ENCODE data around the gene TANK.

DNA sequence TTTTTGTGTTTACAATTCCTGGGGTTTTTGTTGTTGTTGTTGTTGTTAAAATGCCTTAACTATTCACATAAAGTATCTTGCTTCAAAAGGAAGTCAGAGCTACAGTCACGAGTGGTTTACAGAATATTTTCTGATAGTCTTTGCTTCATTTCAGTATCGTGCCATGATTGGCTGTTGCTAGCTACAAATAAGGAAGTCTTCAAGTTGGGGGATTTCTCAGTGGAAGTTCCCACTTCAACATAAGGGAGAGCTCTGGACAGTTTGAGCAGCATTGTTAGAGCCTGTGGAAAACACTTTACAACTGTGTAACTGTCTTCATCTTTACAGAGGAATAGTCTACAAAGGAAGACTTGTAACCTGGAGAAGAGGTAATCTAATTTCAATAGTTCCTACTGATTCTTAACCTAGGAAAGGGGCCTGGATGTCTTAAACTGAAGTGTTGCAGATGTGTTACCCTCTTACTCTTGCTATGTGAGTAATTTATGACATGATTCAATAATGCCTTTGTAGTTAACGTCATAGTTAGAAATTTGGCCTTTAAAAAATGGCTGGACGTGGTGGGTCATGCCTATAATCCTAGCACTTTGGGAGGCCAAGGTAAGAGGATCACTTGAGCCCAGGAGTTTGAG, 23.4 kb upstream of the TANK start:
- no peak for TF ChIP-seq FOXP1 (CRISPR knock-in tag; IDR thresholded peaks at IDR 0.05; ENCODE audit: borderline replicate concordance)
- TF ChIP-seq, protein P1, sequence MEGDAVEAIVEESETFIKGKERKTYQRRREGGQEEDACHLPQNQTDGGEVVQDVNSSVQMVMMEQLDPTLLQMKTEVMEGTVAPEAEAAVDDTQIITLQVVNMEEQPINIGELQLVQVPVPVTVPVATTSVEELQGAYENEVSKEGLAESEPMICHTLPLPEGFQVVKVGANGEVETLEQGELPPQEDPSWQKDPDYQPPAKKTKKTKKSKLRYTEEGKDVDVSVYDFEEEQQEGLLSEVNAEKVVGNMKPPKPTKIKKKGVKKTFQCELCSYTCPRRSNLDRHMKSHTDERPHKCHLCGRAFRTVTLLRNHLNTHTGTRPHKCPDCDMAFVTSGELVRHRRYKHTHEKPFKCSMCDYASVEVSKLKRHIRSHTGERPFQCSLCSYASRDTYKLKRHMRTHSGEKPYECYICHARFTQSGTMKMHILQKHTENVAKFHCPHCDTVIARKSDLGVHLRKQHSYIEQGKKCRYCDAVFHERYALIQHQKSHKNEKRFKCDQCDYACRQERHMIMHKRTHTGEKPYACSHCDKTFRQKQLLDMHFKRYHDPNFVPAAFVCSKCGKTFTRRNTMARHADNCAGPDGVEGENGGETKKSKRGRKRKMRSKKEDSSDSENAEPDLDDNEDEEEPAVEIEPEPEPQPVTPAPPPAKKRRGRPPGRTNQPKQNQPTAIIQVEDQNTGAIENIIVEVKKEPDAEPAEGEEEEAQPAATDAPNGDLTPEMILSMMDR (IDR thresholded peaks at IDR 0.05) = no peak
- TF ChIP-seq, protein P2, sequence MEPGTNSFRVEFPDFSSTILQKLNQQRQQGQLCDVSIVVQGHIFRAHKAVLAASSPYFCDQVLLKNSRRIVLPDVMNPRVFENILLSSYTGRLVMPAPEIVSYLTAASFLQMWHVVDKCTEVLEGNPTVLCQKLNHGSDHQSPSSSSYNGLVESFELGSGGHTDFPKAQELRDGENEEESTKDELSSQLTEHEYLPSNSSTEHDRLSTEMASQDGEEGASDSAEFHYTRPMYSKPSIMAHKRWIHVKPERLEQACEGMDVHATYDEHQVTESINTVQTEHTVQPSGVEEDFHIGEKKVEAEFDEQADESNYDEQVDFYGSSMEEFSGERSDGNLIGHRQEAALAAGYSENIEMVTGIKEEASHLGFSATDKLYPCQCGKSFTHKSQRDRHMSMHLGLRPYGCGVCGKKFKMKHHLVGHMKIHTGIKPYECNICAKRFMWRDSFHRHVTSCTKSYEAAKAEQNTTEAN (CRISPR knock-in tag; IDR thresholded peaks at IDR 0.05) = no peak

Measured in WTC11 (cell line).